Activated B cell treated with CpG ODN at 0.5 μM for 24 hours (primary cell): ENCODE results near the gene WBP1L. TPM values are rescaled to one million over a fixed set of nuclear protein-coding genes. Genes with fewer than 3 reads are reported as not detected.

Source experiments
- ATAC-seq: fragments of 200-7000 bp; cut with Tn5 transposase; one replicate; pipeline ENCODE4 v1.10.0; 2021; ENCODE audit warnings: low read depth, mild to moderate bottlenecking, moderate library complexity
- CTCF ChIA-PET: fragments of 350-600 bp; sonication (Branson Sonifier 250); formaldehyde crosslinking; loops from one replicate; lab custom pipeline; 2021; ENCODE audit warnings: antibody characterized with exemption; lab: Charles Lee
- POLR2A ChIA-PET: fragments of 350-600 bp; sonication (Branson Sonifier 250); formaldehyde crosslinking; loops from one replicate; lab custom pipeline; 2021; ENCODE audit warnings: antibody characterized with exemption; lab: Charles Lee
- DNase-seq: peaks from one replicate; pipeline ENCODE4 v3.0.0; 2022
- H3K27ac Mint-ChIP-seq: one replicate; pipeline ENCODE4 v1.8.0; 2020; ENCODE audit warnings: mixed read lengths
- H3K27me3 Mint-ChIP-seq: one replicate; pipeline ENCODE4 v1.8.0; 2021; ENCODE audit warnings: mixed read lengths
- H3K36me3 Mint-ChIP-seq: one replicate; pipeline ENCODE4 v1.8.0; 2021; ENCODE audit warnings: low read depth, mixed read lengths
- H3K4me1 Mint-ChIP-seq: one replicate; pipeline ENCODE4 v1.8.0; 2021; ENCODE audit warnings: mixed read lengths
- H3K4me3 Mint-ChIP-seq: one replicate; pipeline ENCODE4 v1.8.0; 2020; ENCODE audit warnings: mild to moderate bottlenecking, mixed read lengths
- H3K9me3 Mint-ChIP-seq: one replicate; pipeline ENCODE4 v1.8.0; 2020; ENCODE audit warnings: mixed read lengths
- CTCF ChIP-seq: fragments of 200-600 bp; IDR thresholded peaks from one replicate; pipeline ENCODE4 v1.8.0; 2022; ENCODE audit warnings: antibody characterized with exemption, mild to moderate bottlenecking
- intact Hi-C: fragments of 100-400 bp; cut with micrococcal nuclease; formaldehyde crosslinking; loops from one replicate; pipeline ENCODE4 v1.15.1; 2024
- total RNA-seq: library from RNA; stranded (reverse); gene quantifications from 2 replicates; pipeline ENCODE4 v1.2.3, GENCODE V29; 2022

The WBP1L gene
- total RNA-seq, 1 donor from 2014 or later = 30.5 TPM

- no peak for ATAC-seq
- no peak for DNase-seq
- TF ChIP-seq CTCF = no peak
- ChIA-PET POLR2A (no interaction called here), CTCF (no interaction called here)
- intact Hi-C loops = no loop called here
- Mint-ChIP-seq H3K4me1 (peaks cover 19% of the 10 kb centered on the region), H3K4me3 (no peak overlapping the region), H3K27me3 (no peaks in the 10 kb centered on the region), H3K9me3 (no peaks in the 10 kb centered on the region), H3K36me3 (peaks cover 19% of the 10 kb centered on the region), H3K27ac (no peak overlapping the region)
Measured at GRCh38 chr10:102856758-102857424, 113.1 kb downstream of the WBP1L start.

GRCh38 chr10:102859911-102860310 is 116.2 kb downstream of the WBP1L start:
- intact Hi-C loops = no loop called here
- no peak overlapping the region for H3K27ac Mint-ChIP-seq
- H3K4me1 Mint-ChIP-seq = peaks cover 12% of the 10 kb centered on the region
- POLR2A ChIA-PET = interaction anchor here (0.6 kb wide), 1 partner anchor 739 kb away, joined by 3 read pairs; no protein-coding TSS in a partner anchor
- DNase-seq = no peak
- H3K4me3 Mint-ChIP-seq = no peak overlapping the region
- CTCF ChIA-PET = no interaction called here
- no peaks in the 10 kb centered on the region for H3K27me3 Mint-ChIP-seq
- H3K9me3 Mint-ChIP-seq = no peaks in the 10 kb centered on the region
- peaks cover 34% of the 10 kb centered on the region for H3K36me3 Mint-ChIP-seq
- no peak for ATAC-seq
- TF ChIP-seq CTCF = no peak

- ATAC-seq (no peak), DNase-seq (no peak)
- no peak for TF ChIP-seq CTCF
- no peaks in the 10 kb centered on the region for H3K27me3 Mint-ChIP-seq
- intact Hi-C loops = no loop called here
- POLR2A ChIA-PET = no interaction called here
- H3K27ac Mint-ChIP-seq = no peak overlapping the region
- H3K4me1 Mint-ChIP-seq = no peaks in the 10 kb centered on the region
- H3K4me3 Mint-ChIP-seq = no peak overlapping the region
- H3K36me3 Mint-ChIP-seq = peaks cover 40% of the 10 kb centered on the region
- no peaks in the 10 kb centered on the region for H3K9me3 Mint-ChIP-seq
- CTCF ChIA-PET = no interaction called here
Measured at GRCh38 chr10:102863660-102864059, 119.9 kb downstream of the WBP1L start.

GRCh38 chr10:102865620-102866019 is 121.9 kb downstream of the WBP1L start:
- DNase-seq (no peak), ATAC-seq (no peak)
- ChIA-PET POLR2A (no interaction called here), CTCF (no interaction called here)
- Mint-ChIP-seq H3K27me3 (peaks cover 17% of the 10 kb centered on the region), H3K4me3 (no peak overlapping the region), H3K9me3 (no peaks in the 10 kb centered on the region), H3K27ac (no peak overlapping the region), H3K4me1 (peaks cover 16% of the 10 kb centered on the region), H3K36me3 (peaks cover 30% of the 10 kb centered on the region)
- no peak for TF ChIP-seq CTCF
- intact Hi-C loops = no loop called here

Other genes with a start within 250 kb of the WBP1L start
- gene ACTR1A, start 241.2 kb upstream of the WBP1L start, total RNA-seq = 55.1 and 71.9 TPM in 2 replicates
- gene SUFU, start 240.0 kb upstream of the WBP1L start, total RNA-seq = 5.7 and 7.4 TPM in 2 replicates
- gene TRIM8, start 99.5 kb upstream of the WBP1L start, total RNA-seq = 48.2 and 52.5 TPM in 2 replicates
- gene ARL3, start 29.6 kb upstream of the WBP1L start, total RNA-seq = 4.1 and 5.1 TPM in 2 replicates
- 22.1 and 28.9 TPM in 2 replicates for gene SFXN2, start 29.3 kb upstream of the WBP1L start, total RNA-seq
- not detected in 2 replicates for gene CYP17A1, start 93.5 kb downstream of the WBP1L start, total RNA-seq
- gene BORCS7, start 110.3 kb downstream of the WBP1L start, total RNA-seq = 12.1 and 17.4 TPM in 2 replicates
- gene AS3MT, start 125.5 kb downstream of the WBP1L start, total RNA-seq = 0.31 and 0.46 TPM in 2 replicates
- 5.5 and 7.3 TPM in 2 replicates for gene CNNM2, start 174.3 kb downstream of the WBP1L start, total RNA-seq